Measurements from ENCODE around the gene LY6G5C. TPM values are rescaled to one million over a fixed set of nuclear protein-coding genes. Genes with fewer than 3 reads are reported as not detected.

The LY6G5C gene
- total RNA-seq, 6 experiments from 2014 or later, result 2.2 to 2.9 (median 2.8) TPM

- H3K27me3 Mint-ChIP-seq (ENCODE audit: insufficient read depth), result no peaks in the 10 kb centered on the region; the same call in 1 of the 2 replicates
- no peak for TF ChIP-seq CTCF (IDR thresholded peaks at IDR 0.05)
- no peak overlapping the region for H3K27ac Mint-ChIP-seq
- no peak for DNase-seq
- H3K36me3 Mint-ChIP-seq (ENCODE audit: low read depth), result peaks cover 9% of the 10 kb centered on the region; the same call in 1 of the 2 replicates
- no peak overlapping the region for H3K4me3 Mint-ChIP-seq
- no peaks in the 10 kb centered on the region for H3K9me3 Mint-ChIP-seq
- H3K4me1 Mint-ChIP-seq (ENCODE audit: low read depth), result no peaks in the 10 kb centered on the region
Observed at GRCh38 chr6:31687321-31687720, 6.5 kb upstream of the LY6G5C start.

- peaks cover 9% of the 10 kb centered on the region; the same call in 1 of the 2 replicates for H3K36me3 Mint-ChIP-seq (ENCODE audit: low read depth)
- H3K4me3 Mint-ChIP-seq, result no peak overlapping the region
- H3K27ac Mint-ChIP-seq, result no peak overlapping the region
- DNase-seq, result no peak
- H3K4me1 Mint-ChIP-seq (ENCODE audit: low read depth), result peaks cover 3% of the 10 kb centered on the region
- no peak for TF ChIP-seq CTCF (IDR thresholded peaks at IDR 0.05)
- no peaks in the 10 kb centered on the region; the same call in 1 of the 2 replicates for H3K27me3 Mint-ChIP-seq (ENCODE audit: insufficient read depth)
- no peaks in the 10 kb centered on the region for H3K9me3 Mint-ChIP-seq
Observed at GRCh38 chr6:31686483-31686882, 5.6 kb upstream of the LY6G5C start.

GRCh38 chr6:31683591-31683990 is 2.7 kb upstream of the LY6G5C start:
- no peak for DNase-seq
- Mint-ChIP-seq H3K9me3 (no peaks in the 10 kb centered on the region), H3K27ac (no peak overlapping the region), H3K27me3 (ENCODE audit: insufficient read depth) (peaks cover 1% of the 10 kb centered on the region; the same call in 1 of the 2 replicates), H3K4me3 (no peak overlapping the region), H3K4me1 (ENCODE audit: low read depth) (peaks cover 17% of the 10 kb centered on the region), H3K36me3 (ENCODE audit: low read depth) (0 out of 2 replicates have a peak, but pooled peaks cover 9% of the 10 kb centered on the region)
- TF ChIP-seq CTCF (IDR thresholded peaks at IDR 0.05), result no peak

GRCh38 chr6:31681135-31681671 is 336 bp upstream of the LY6G5C start:
- H3K36me3 Mint-ChIP-seq (ENCODE audit: low read depth), result 0 out of 2 replicates have a peak, but pooled peaks cover 6% of the 10 kb centered on the region
- peak overlapping the region; percentile 87 for H3K4me3 Mint-ChIP-seq
- H3K9me3 Mint-ChIP-seq, result no peaks in the 10 kb centered on the region
- no peak for DNase-seq
- peaks cover 1% of the 10 kb centered on the region; the same call in 1 of the 2 replicates for H3K27me3 Mint-ChIP-seq (ENCODE audit: insufficient read depth)
- H3K4me1 Mint-ChIP-seq (ENCODE audit: low read depth), result peaks cover 17% of the 10 kb centered on the region
- H3K27ac Mint-ChIP-seq, result peak overlapping the region; percentile 96
- TF ChIP-seq CTCF (IDR thresholded peaks at IDR 0.05), result no peak; the same call in none of the 2 replicates

GRCh38 chr6:31677955-31678354 is 2.9 kb downstream of the LY6G5C start:
- H3K27me3 Mint-ChIP-seq (ENCODE audit: insufficient read depth), result peaks cover 3% of the 10 kb centered on the region
- peaks cover 17% of the 10 kb centered on the region for H3K4me1 Mint-ChIP-seq (ENCODE audit: low read depth)
- no peaks in the 10 kb centered on the region for H3K9me3 Mint-ChIP-seq
- no peak overlapping the region for H3K27ac Mint-ChIP-seq
- no peak for DNase-seq
- no peak overlapping the region for H3K4me3 Mint-ChIP-seq
- TF ChIP-seq CTCF (IDR thresholded peaks at IDR 0.05), result no peak
- H3K36me3 Mint-ChIP-seq (ENCODE audit: low read depth), result peaks cover 5% of the 10 kb centered on the region
